A549 (cell line): ENCODE data around the gene MAML1.

Source experiments
- CBX8 ChIP-seq: fragments of 200-600 bp; sonication (generic); IDR thresholded peaks from 2 replicates; pipeline ENCODE4 v1.6.1; 2016
- CTCF ChIP-seq: fragments of >200 bp; sonication (Bioruptor Twin); formaldehyde crosslinking; IDR thresholded peaks from 3 replicates; pipeline ENCODE4 v1.5.1; 2016
- ELK1 ChIP-seq: fragments of 150-350 bp; IDR thresholded peaks from 2 replicates; pipeline ENCODE4 v1.6.1; 2014; ENCODE audit warnings: low read depth, mild to moderate bottlenecking, low read length
- EP300 ChIP-seq, 2 experiments: fragments of >200 bp; sonication (Bioruptor Twin); formaldehyde crosslinking; IDR thresholded peaks; 2 replicates in 1 of 2; 3 replicates in 1 of 2; pipeline ENCODE4 v1.6.1; 2016 to 2017
- MYC ChIP-seq: IDR thresholded peaks from 2 replicates; pipeline ENCODE4 v1.6.1; 2012; ENCODE audit warnings: mild to moderate bottlenecking, inconsistent platforms, low read length, improper control_type of control experiment, borderline replicate concordance
- POLR2A ChIP-seq: IDR thresholded peaks from 2 replicates; pipeline ENCODE4 v1.6.1; 2012; ENCODE audit warnings: mild to moderate bottlenecking, low read length
- POLR2AphosphoS2 ChIP-seq: conservative IDR thresholded peaks from 2 replicates; pipeline ENCODE4 v1.6.1; 2012; ENCODE audit warnings: low read length, improper control_type of control experiment, inconsistent platforms
- RAD21 ChIP-seq, 2 experiments: fragments of >200 bp in 1 of 2; sonication (Bioruptor Twin) in 1 of 2; formaldehyde crosslinking in 1 of 2; IDR thresholded peaks in 1 of 2; conservative IDR thresholded peaks in 1 of 2; 2 replicates in 1 of 2; 3 replicates in 1 of 2; pipeline ENCODE4 v1.6.1; 2012 to 2018; ENCODE audit warnings: inconsistent platforms in 1 of 2
- REST ChIP-seq: fragments of 200-600 bp; sonication (generic); IDR thresholded peaks from 2 replicates; pipeline ENCODE4 v1.6.1; 2016; ENCODE audit warnings: antibody characterized with exemption, mild to moderate bottlenecking, moderate library complexity
- RFX5 ChIP-seq: fragments of 450-650 bp; IDR thresholded peaks from 2 replicates; pipeline ENCODE4 v1.7.1; 2014; ENCODE audit warnings: antibody characterized with exemption, mild to moderate bottlenecking, moderate library complexity
- RNF2 ChIP-seq: fragments of 200-600 bp; sonication (generic); IDR thresholded peaks from 2 replicates; pipeline ENCODE4 v1.6.1; 2016; ENCODE audit warnings: low read depth, mild to moderate bottlenecking, antibody characterized with exemption, moderate library complexity, borderline replicate concordance
- ZSCAN20 ChIP-seq: fragments of 250-450 bp; sonication (Bioruptor Pico); IDR thresholded peaks from 2 replicates; pipeline ENCODE4 v1.8.0; 2022; ENCODE audit warnings: mild to moderate bottlenecking, moderate library complexity

- TF ChIP-seq RFX5 (no peak), POLR2A (no peak), POLR2AphosphoS2 (no peak), CTCF (no peak), ELK1 (no peak), EP300 (IDR thresholded peaks at IDR 0.05) (no peak), CBX8 (no peak), MYC (no peak), ZSCAN20 (CRISPR knock-in tag) (no peak; the same call in 1 of the 2 replicates), RNF2 (no peak), RAD21 (conservative IDR thresholded peaks at IDR 0.05 in 1 of 2, IDR thresholded peaks at IDR 0.05 in 1 of 2) (no peak), REST (no peak)
Measured at GRCh38 chr5:179824745-179825112, 92.1 kb downstream of the MAML1 start.
